Activated naive CD4-positive, alpha-beta T cell treated with anti-CD3 and anti-CD28 coated beads for 36 hours (primary cell): Measurements from ENCODE around the gene TBC1D12. TPM values are rescaled to one million over a fixed set of nuclear protein-coding genes. Genes with fewer than 3 reads are reported as not detected.

Experiments used
- CTCF ChIA-PET: fragments of 350-600 bp; sonication (Branson Sonifier 250); formaldehyde crosslinking; loops from one replicate; lab custom pipeline; 2021; ENCODE audit warnings: antibody characterized with exemption; lab: Charles Lee
- DNase-seq: peaks from one replicate; pipeline ENCODE4 v3.0.0-alpha.2; 2020
- H3K27ac Mint-ChIP-seq: one replicate; pipeline ENCODE4 v1.8.0; 2021; ENCODE audit warnings: mild to moderate bottlenecking, mixed read lengths
- H3K27me3 Mint-ChIP-seq: one replicate; pipeline ENCODE4 v1.8.0; 2021; ENCODE audit warnings: low read depth, mixed read lengths
- H3K36me3 Mint-ChIP-seq: one replicate; pipeline ENCODE4 v1.8.0; 2021; ENCODE audit warnings: low read depth, mixed read lengths
- H3K4me1 Mint-ChIP-seq: one replicate; pipeline ENCODE4 v1.8.0; 2021; ENCODE audit warnings: low read depth, mixed read lengths
- H3K4me3 Mint-ChIP-seq: one replicate; pipeline ENCODE4 v1.8.0; 2021; ENCODE audit warnings: mild to moderate bottlenecking, moderate library complexity, mixed read lengths
- H3K9me3 Mint-ChIP-seq: one replicate; pipeline ENCODE4 v1.8.0; 2021; ENCODE audit warnings: mixed read lengths
- intact Hi-C: fragments of 100-400 bp; cut with micrococcal nuclease; formaldehyde crosslinking; loops from one replicate; pipeline ENCODE4 v1.15.1; 2023
- total RNA-seq, 2 experiments: library from RNA; stranded (reverse); gene quantifications; one replicate each; pipeline ENCODE4 v1.2.3, GENCODE V29; 2021

TBC1D12 gene
- total RNA-seq: under 1 TPM; 0.25 to 0.33 TPM

- intact Hi-C loops: loop anchor here (1.0 kb wide), 1 partner anchor 40 kb away; the partner anchor contains the start of gene NOC3L
- CTCF ChIA-PET: interaction anchor here (0.6 kb wide), 1 partner anchor 43 kb away, joined by 3 read pairs; no protein-coding TSS in a partner anchor
These were observed at the start of gene TBC1D12 for GRCh38 chr10:94402204-94402842. Gene TBC1D12 (plus strand): TSS chr10:94402541. CDS start chr10:94402614, 73 bp downstream.

GRCh38 chr10:94353336-94353735 is 49.0 kb upstream of the TBC1D12 start:
- Mint-ChIP-seq H3K4me3 (no peak overlapping the region), H3K4me1 (peaks cover 10% of the 10 kb centered on the region), H3K36me3 (peaks cover 36% of the 10 kb centered on the region), H3K27ac (no peak overlapping the region), H3K9me3 (no peaks in the 10 kb centered on the region), H3K27me3 (no peaks in the 10 kb centered on the region)
- no peak for DNase-seq
- intact Hi-C loops: no loop called here
- CTCF ChIA-PET: interaction anchor here (0.5 to 1.9 kb wide), 4 partner anchors 9 to 91 kb away, joined by 3 to 5 read pairs (median 4); partner anchors contain the start of gene NOC3L

More at GRCh38 chr10:94402204-94402842, at the start of gene TBC1D12:
- Mint-ChIP-seq H3K4me3 (peak within 1 kb of the TSS; percentile 74), H3K27ac (no peak within 1 kb of the TSS), H3K36me3 (no peaks in the 10 kb centered on the region), H3K27me3 (peaks cover 59% of the 10 kb centered on the region), H3K9me3 (no peaks in the 10 kb centered on the region), H3K4me1 (peaks cover 4% of the 10 kb centered on the region)
- DNase-seq: peak; percentile 39

- Mint-ChIP-seq H3K9me3 (no peaks in the 10 kb centered on the region), H3K4me1 (peaks cover 20% of the 10 kb centered on the region), H3K36me3 (peaks cover 47% of the 10 kb centered on the region), H3K27ac (no peak overlapping the region), H3K27me3 (no peaks in the 10 kb centered on the region), H3K4me3 (no peak overlapping the region)
- intact Hi-C loops: no loop called here
- CTCF ChIA-PET: no interaction called here
- no peak for DNase-seq
These were observed 46.5 kb upstream of the TBC1D12 start for GRCh38 chr10:94355841-94356240.

GRCh38 chr10:94357193-94357592 is 45.1 kb upstream of the TBC1D12 start:
- H3K36me3 Mint-ChIP-seq: peaks cover 51% of the 10 kb centered on the region

GRCh38 chr10:94358480-94358879 is 43.9 kb upstream of the TBC1D12 start:
- CTCF ChIA-PET: no interaction called here
- no peak overlapping the region for H3K27ac Mint-ChIP-seq
- peaks cover 33% of the 10 kb centered on the region for H3K4me1 Mint-ChIP-seq
- no peak for DNase-seq
- no peaks in the 10 kb centered on the region for H3K27me3 Mint-ChIP-seq
- H3K36me3 Mint-ChIP-seq: peaks cover 46% of the 10 kb centered on the region
- H3K9me3 Mint-ChIP-seq: no peaks in the 10 kb centered on the region
- no peak overlapping the region for H3K4me3 Mint-ChIP-seq
- intact Hi-C loops: no loop called here

More at GRCh38 chr10:94357193-94357592, 45.1 kb upstream of the TBC1D12 start:
- intact Hi-C loops: no loop called here
- Mint-ChIP-seq H3K4me1 (peaks cover 29% of the 10 kb centered on the region), H3K9me3 (no peaks in the 10 kb centered on the region), H3K27me3 (no peaks in the 10 kb centered on the region), H3K4me3 (no peak overlapping the region), H3K27ac (no peak overlapping the region)
- DNase-seq: no peak
- CTCF ChIA-PET: no interaction called here

- Mint-ChIP-seq H3K4me1 (peaks cover 31% of the 10 kb centered on the region), H3K4me3 (peak overlapping the region; percentile 83), H3K9me3 (no peaks in the 10 kb centered on the region), H3K27ac (no peak overlapping the region), H3K36me3 (peaks cover 41% of the 10 kb centered on the region), H3K27me3 (no peaks in the 10 kb centered on the region)
- CTCF ChIA-PET: interaction anchor here (0.6 to 1.6 kb wide), 2 partner anchors 28 to 1273 kb away, joined by 3 to 4 read pairs; no protein-coding TSS in a partner anchor
- intact Hi-C loops: loop anchor here (5.0 kb wide), 2 partner anchors 469 to 864 kb away; partner anchors contain the start of genes CEP55 and SLC35G1
- peak; percentile 11 for DNase-seq
These were observed 41.1 kb upstream of the TBC1D12 start for GRCh38 chr10:94361171-94361794.

- no peaks in the 10 kb centered on the region for H3K9me3 Mint-ChIP-seq
- H3K4me1 Mint-ChIP-seq: peaks cover 30% of the 10 kb centered on the region
- no peaks in the 10 kb centered on the region for H3K27me3 Mint-ChIP-seq
- peak; percentile 96 for DNase-seq
- peaks cover 29% of the 10 kb centered on the region for H3K36me3 Mint-ChIP-seq
- intact Hi-C loops: loop anchor here (1.0 to 5.0 kb wide), 7 partner anchors 40 to 865 kb away; partner anchors contain the start of genes CEP55, FRA10AC1, HELLS and SLC35G1
- peak within 1 kb of the TSS; percentile 83 for H3K4me3 Mint-ChIP-seq
- H3K27ac Mint-ChIP-seq: peak within 1 kb of the TSS; percentile 91
- CTCF ChIA-PET: interaction anchor here (0.6 to 1.6 kb wide), 10 partner anchors 9 to 82 kb away, joined by 3 to 7 read pairs (median 4); no protein-coding TSS in a partner anchor
These were observed 39.7 kb upstream of the TBC1D12 start, which contains the start of gene NOC3L for GRCh38 chr10:94362360-94363250. Gene NOC3L (minus strand): TSS chr10:94362939. CDS start chr10:94362838, 101 bp downstream.

- H3K4me1 Mint-ChIP-seq: peaks cover 25% of the 10 kb centered on the region
- DNase-seq: no peak
- intact Hi-C loops: loop anchor here (2.0 to 5.0 kb wide), 3 partner anchors 244 to 866 kb away; partner anchors contain the start of genes CEP55 and SLC35G1
- H3K27me3 Mint-ChIP-seq: no peaks in the 10 kb centered on the region
- H3K27ac Mint-ChIP-seq: peak overlapping the region; percentile 91
- no peaks in the 10 kb centered on the region for H3K9me3 Mint-ChIP-seq
- peaks cover 24% of the 10 kb centered on the region for H3K36me3 Mint-ChIP-seq
- CTCF ChIA-PET: interaction anchor here (0.6 to 1.3 kb wide), 8 partner anchors 8 to 84 kb away, joined by 3 to 7 read pairs (median 3); no protein-coding TSS in a partner anchor
- H3K4me3 Mint-ChIP-seq: peak overlapping the region; percentile 83
These were observed 39.1 kb upstream of the TBC1D12 start for GRCh38 chr10:94363251-94363565.

GRCh38 chr10:94364482-94364881 is 37.9 kb upstream of the TBC1D12 start:
- Mint-ChIP-seq H3K4me3 (no peak overlapping the region), H3K27ac (no peak overlapping the region), H3K27me3 (no peaks in the 10 kb centered on the region), H3K9me3 (no peaks in the 10 kb centered on the region), H3K36me3 (peaks cover 13% of the 10 kb centered on the region), H3K4me1 (peaks cover 19% of the 10 kb centered on the region)
- no peak for DNase-seq
- intact Hi-C loops: loop anchor here (5.0 kb wide), 2 partner anchors 472 to 867 kb away; partner anchors contain the start of genes CEP55 and SLC35G1
- CTCF ChIA-PET: interaction anchor here (0.6 kb wide), 1 partner anchor 702 kb away, joined by 3 read pairs; no protein-coding TSS in a partner anchor

- no peak overlapping the region for H3K4me3 Mint-ChIP-seq
- intact Hi-C loops: no loop called here
- H3K9me3 Mint-ChIP-seq: no peaks in the 10 kb centered on the region
- CTCF ChIA-PET: no interaction called here
- peaks cover 8% of the 10 kb centered on the region for H3K4me1 Mint-ChIP-seq
- H3K27me3 Mint-ChIP-seq: peaks cover 5% of the 10 kb centered on the region
- H3K36me3 Mint-ChIP-seq: peaks cover under 1% of the 10 kb centered on the region
- no peak for DNase-seq
- no peak overlapping the region for H3K27ac Mint-ChIP-seq
These were observed 36.0 kb upstream of the TBC1D12 start for GRCh38 chr10:94366382-94366781.

- no peaks in the 10 kb centered on the region for H3K36me3 Mint-ChIP-seq
- no peak overlapping the region for H3K4me3 Mint-ChIP-seq
- H3K27ac Mint-ChIP-seq: no peak overlapping the region
- peaks cover 21% of the 10 kb centered on the region for H3K27me3 Mint-ChIP-seq
- DNase-seq: no peak
- CTCF ChIA-PET: interaction anchor here (0.6 to 1.8 kb wide), 2 partner anchors 8 to 79 kb away, joined by 3 read pairs; partner anchors contain the start of gene NOC3L
- no peaks in the 10 kb centered on the region for H3K9me3 Mint-ChIP-seq
- intact Hi-C loops: no loop called here
- H3K4me1 Mint-ChIP-seq: no peaks in the 10 kb centered on the region
These were observed 31.8 kb upstream of the TBC1D12 start for GRCh38 chr10:94370501-94370900.
